Subcutaneous abdominal adipose tissue (tissue), 5 donors: Measurements from ENCODE around the gene HRG.

ENCODE experiments used
- H3K27ac ChIP-seq: one replicate; pipeline ENCODE4 v1.7.0; 2013; ENCODE audit warnings: low read depth, mild to moderate bottlenecking, inconsistent platforms, low read length, moderate library complexity
- H3K27me3 ChIP-seq, 5 donors: one replicate each; pipeline ENCODE4 v1.7.0; 2013; ENCODE audit warnings: low read length in 5 of 5, inconsistent platforms in 1 of 5; ENCODE audit not compliant: control insufficient read depth in 5 of 5, insufficient read depth in 4 of 5
- H3K36me3 ChIP-seq, 5 donors: one replicate each; pipeline ENCODE4 v1.7.0; 2013; ENCODE audit warnings: low read length in 5 of 5; ENCODE audit not compliant: control insufficient read depth in 5 of 5, insufficient read depth in 5 of 5
- H3K4me1 ChIP-seq, 5 donors: one replicate each; pipeline ENCODE4 v1.7.0; 2013; ENCODE audit warnings: low read length in 5 of 5, mild to moderate bottlenecking in 3 of 5, moderate library complexity in 1 of 5; ENCODE audit not compliant: control insufficient read depth in 5 of 5, insufficient read depth in 5 of 5
- H3K4me3 ChIP-seq, 5 donors: one replicate each; pipeline ENCODE4 v1.7.0; 2013; ENCODE audit warnings: low read length in 5 of 5, low read depth in 1 of 5
- H3K9ac ChIP-seq, 5 donors: one replicate each; pipeline ENCODE4 v1.7.0; 2013; ENCODE audit warnings: low read length in 5 of 5, mild to moderate bottlenecking in 4 of 5, moderate library complexity in 3 of 5
- H3K9me3 ChIP-seq, 5 donors: one replicate each; pipeline ENCODE4 v1.7.0; 2013; ENCODE audit warnings: low read length in 5 of 5; ENCODE audit not compliant: control insufficient read depth in 5 of 5
- donor health status: healthy.
- donor health status: healthy.
- donor health status: healthy.
- donor health status: healthy.
- donor health status: healthy.

Gene HRG

GRCh38 chr3:186717039-186717457 is 51.2 kb downstream of the HRG start, which contains the start of gene KNG1:
TSS of gene KNG1 (plus strand) at chr3:186717359. CDS start at chr3:186717543, 184 bp downstream.
- H3K27me3 ChIP-seq = no peaks in the 10 kb centered on the region
- no peaks in the 10 kb centered on the region for H3K9me3 ChIP-seq
- no peak within 1 kb of the TSS for H3K9ac ChIP-seq
- no peak within 1 kb of the TSS for H3K27ac ChIP-seq
- H3K36me3 ChIP-seq = no peaks in the 10 kb centered on the region
- H3K4me3 ChIP-seq = no peak within 1 kb of the TSS
- no peaks in the 10 kb centered on the region for H3K4me1 ChIP-seq

- H3K36me3 ChIP-seq = no peaks in the 10 kb centered on the region
- H3K9me3 ChIP-seq = no peaks in the 10 kb centered on the region
- H3K9ac ChIP-seq = no peak overlapping the region
- H3K27ac ChIP-seq = no peak overlapping the region
- H3K4me1 ChIP-seq = no peaks in the 10 kb centered on the region
- no peak overlapping the region for H3K4me3 ChIP-seq
- H3K27me3 ChIP-seq = no peaks in the 10 kb centered on the region
Measured at GRCh38 chr3:186719945-186720739, 54.3 kb downstream of the HRG start.

- Histone ChIP-seq H3K9ac (no peak overlapping the region), H3K36me3 (no peaks in the 10 kb centered on the region), H3K27ac (no peak overlapping the region), H3K9me3 (no peaks in the 10 kb centered on the region), H3K27me3 (no peaks in the 10 kb centered on the region), H3K4me1 (no peaks in the 10 kb centered on the region), H3K4me3 (no peak overlapping the region)
Measured at GRCh38 chr3:186722457-186722856, 56.6 kb downstream of the HRG start.

- Histone ChIP-seq H3K9ac (no peak overlapping the region), H3K27ac (no peak overlapping the region), H3K27me3 (no peaks in the 10 kb centered on the region), H3K36me3 (no peaks in the 10 kb centered on the region), H3K4me1 (no peaks in the 10 kb centered on the region), H3K9me3 (no peaks in the 10 kb centered on the region), H3K4me3 (no peak overlapping the region)
Measured at GRCh38 chr3:186724911-186725310, 59.1 kb downstream of the HRG start.
